GM18508 (cell line): Measurements from ENCODE around the gene TCIRG1.

ENCODE experiments used
- ATAC-seq: cut with Tn5 transposase; IDR thresholded peaks from one replicate; pipeline ENCODE4 v1.9.1; 2021; ENCODE audit warnings: moderate number of reproducible peaks; ENCODE audit not compliant: insufficient read depth, unreplicated experiment

Gene TCIRG1

DNA sequence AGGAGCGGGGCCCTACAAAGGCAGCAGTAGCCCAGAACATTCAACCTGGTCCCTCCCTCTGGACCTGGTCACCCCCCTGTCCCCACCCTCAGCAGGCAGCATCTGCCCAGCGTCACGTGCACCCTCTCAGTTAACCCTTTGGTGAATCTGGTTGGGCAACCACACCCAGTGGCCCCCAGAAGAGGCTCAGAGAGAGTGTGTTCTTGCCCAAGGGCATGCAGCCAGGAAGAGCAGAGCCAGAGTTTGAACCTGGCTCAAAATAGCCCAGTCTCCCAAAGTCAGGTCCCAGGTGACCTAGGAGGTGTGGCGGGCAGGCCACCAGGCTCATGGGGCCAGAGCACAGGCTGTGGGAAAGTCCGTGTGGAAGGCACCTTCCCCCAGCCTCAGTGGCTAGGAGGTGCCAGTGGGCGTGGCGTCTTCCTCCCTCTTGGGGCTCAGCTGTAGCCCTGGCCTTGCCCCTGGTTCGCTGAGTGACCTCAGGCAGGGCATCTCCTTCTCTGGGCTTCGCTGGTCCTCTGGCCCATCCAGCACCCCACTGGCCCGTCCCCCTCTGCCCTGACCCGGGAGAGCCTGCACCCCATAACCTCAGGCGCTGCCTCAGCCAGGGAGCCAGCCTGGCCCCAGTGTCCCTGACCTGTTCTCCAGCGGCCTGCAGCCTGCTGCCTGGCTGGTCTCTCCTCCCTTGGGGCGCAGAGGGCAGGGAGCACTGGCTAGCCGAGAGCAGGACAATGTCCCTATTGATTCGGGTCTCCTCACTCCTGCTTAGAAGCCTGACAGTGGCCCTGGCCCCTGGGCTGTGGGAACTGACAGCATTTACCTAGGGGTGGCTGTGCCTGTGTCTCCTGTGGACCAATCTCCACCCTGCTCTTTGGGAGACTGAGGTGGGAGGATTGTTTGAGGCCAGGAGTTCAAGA lies 21.7 kb upstream of the TCIRG1 start:
- ATAC-seq = no peak

DNA sequence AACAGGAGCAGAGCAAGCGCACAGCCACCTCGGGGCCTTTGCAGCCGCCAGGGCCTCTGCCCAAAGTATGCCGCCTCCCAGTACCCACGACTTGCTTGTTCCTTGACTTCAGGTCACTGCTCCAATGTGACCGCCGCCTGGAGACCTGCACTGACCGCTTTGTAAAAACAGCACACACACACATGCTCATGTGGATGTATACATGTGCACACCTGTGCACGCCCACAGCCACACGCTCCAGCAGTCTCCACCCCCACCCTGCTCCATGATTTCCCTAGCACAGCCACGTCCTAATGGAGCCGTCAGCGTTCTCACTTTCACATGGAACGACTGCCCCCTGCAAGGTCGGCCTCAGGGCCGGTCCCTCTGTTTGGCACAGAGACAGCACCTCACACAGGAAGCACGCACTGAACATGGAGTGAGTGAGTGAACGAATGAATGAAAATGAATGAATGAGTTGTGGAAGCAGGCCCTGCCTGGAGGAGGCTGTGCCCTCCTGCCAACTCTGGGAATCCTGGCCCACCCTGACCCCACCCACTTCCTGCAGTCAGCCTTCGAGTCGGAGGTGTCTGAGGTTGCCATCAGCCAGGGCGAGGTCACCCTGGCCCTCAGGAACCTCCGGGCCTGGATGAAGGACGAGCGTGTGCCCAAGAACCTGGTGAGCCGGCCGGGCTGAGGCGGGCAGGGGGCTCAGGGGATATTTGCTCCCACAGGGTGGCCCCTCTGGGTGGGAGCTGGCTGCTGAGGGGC lies 20.7 kb upstream of the TCIRG1 start:
- no peak for ATAC-seq

DNA sequence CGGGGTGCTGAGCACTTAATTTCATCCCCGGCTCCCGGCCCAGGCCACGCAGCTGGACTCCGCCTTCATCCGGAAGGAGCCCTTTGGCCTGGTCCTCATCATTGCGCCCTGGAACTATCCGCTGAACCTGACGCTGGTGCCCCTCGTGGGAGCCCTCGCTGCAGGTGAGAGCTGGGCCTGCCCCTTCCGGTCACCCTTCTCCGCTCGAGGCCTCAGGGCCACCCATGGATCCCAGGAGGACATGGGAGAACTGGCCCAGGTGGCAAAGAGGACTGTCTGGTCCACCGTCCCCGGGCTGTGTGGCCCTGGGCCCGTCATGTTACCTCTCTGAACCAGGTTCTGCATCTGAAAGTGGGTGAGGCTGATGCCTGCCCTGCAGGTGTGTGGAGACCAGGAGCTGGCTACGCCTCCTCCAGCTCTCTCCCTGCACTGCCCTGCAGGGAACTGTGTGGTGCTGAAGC lies 20.1 kb upstream of the TCIRG1 start:
- ATAC-seq = no peak

GRCh38 chr11:68019486-68019885 lies 19.3 kb upstream of the TCIRG1 start:
- no peak for ATAC-seq

GRCh38 chr11:68020575-68020974 lies 18.2 kb upstream of the TCIRG1 start:
- ATAC-seq = no peak

- ATAC-seq = no peak
Measured at GRCh38 chr11:68021167-68021787, 17.5 kb upstream of the TCIRG1 start.

- no peak for ATAC-seq
Measured at GRCh38 chr11:68022531-68022930, 16.3 kb upstream of the TCIRG1 start.

DNA sequence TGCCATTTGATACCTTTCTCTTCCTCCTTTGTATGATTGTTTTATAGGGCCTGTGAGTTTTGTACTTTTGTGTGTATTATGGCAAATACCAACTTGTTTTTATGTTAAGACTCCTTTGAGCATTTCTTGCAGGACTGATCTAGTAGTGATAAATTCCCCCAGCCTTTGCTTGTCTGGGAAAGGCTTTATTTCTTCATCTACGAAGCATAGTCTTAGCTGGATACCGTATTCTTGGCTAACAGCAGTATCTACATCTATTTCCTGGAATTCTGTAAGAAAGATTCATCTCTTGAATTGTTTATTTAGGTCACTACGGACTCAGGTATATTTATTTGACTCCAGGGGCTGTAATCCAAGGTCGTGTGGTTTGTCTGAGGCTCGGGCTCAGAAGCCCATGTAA lies 14.3 kb upstream of the TCIRG1 start:
- ATAC-seq = no peak

DNA sequence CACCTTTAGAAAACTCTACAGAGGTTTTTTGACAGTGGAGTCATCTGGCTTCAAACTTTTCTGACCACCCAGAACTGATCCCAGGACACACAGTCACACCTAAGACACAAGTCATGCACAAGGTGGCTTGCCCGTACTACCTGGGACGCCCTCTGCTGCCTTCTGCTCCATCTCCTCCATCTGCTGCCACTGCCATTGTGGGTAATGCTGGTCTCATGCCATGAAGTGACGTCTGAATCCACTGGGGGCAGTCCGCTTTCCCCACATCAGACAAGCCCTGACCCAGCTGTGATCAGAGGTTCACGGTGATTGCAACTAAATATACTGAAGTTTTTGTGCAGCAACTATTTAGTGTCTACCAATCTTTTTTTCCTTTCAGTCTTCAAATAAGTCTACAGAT lies 13.8 kb upstream of the TCIRG1 start:
- no peak for ATAC-seq

DNA sequence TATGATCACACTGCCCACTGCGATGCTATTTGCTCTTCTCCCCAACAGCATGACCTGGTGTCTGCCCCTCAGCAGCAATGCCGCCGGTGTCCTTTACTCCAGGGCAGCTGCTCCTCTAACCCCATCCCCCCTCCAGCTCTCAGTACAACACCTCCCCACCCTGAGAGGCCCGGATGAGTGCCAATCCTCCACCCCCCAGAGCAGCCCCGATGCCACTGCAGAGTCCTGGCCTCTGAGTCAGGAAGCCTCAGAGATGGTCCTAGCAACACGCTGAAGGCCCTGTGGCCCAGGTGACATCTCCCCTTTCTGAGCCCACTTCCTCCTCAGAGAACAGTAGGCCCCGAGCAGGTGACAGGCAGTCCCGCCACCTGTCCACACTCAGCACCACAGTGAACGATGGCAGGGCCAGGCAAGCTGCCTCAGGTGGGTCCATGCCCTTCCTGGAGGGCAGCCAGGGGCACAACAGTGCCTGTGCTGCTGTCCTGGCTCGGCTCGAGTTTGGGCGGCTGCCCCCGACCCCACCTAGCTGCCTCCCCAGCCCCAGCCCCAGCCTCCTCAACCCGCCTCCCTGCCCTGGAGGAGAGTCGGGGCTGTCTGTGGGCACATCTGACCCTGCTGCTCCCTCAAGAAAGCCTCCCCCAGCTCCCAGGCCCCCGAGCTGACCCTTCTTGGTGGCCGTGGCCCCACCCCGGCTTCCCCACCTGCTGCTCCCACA lies 12.3 kb upstream of the TCIRG1 start:
- no peak for ATAC-seq

DNA sequence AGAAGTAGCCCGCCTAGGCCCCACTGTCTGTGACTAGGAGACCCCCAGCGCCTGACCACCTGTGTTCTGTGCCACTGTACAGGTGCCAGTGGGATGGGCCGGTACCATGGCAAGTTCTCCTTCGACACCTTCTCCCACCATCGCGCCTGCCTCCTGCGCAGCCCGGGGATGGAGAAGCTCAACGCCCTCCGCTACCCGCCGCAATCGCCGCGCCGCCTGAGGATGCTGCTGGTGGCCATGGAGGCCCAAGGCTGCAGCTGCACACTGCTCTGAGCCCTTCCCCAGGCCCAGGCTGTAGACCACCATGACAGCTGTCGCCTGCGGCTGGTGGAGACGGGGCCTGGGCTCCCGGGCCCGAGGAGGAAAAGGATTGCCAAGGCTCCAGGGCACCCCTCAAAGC lies 11.2 kb upstream of the TCIRG1 start:
- no peak for ATAC-seq

GRCh38 chr11:68028802-68029545 lies 9.9 kb upstream of the TCIRG1 start:
- ATAC-seq = no peak

DNA sequence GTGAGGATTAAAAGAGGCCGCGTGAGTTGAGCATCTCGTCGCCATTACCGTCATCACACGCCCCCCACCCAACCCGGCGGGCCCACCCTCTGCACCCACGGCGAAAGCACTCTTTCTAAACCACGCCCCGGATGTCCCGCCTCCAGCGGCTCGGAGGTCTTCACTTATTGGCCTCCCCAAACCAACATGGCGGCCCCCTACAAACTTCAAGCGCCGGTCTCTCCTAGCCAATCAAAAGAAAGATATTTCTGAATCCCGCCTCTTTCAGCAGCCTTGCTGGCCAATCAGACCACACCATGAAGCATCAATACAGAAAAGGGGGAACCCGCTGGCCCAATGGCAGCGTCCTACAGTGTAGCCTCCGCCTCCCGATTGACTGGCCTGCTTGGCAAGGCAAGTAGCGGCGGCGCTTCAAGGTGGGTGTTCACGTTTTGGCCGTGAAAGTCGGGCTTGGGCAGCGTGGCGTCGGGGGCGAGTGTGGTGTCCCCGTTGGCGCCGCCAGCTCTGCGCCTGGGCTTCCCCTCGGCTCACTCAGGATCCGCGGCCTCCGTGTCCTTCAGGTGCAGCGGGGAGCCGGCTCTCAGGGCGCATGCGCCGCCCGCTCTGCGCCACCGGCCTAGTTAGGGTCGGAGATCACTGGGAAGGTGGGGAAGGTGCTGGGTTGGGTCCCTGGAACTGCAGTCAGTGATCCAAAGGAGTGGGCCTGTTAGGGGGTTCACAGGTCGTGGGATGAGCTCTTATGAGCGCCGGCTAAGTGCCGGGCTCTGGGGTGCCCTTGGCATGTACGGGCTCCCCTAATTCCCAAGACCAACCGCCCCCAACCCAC lies 8.3 kb upstream of the TCIRG1 start, which contains the start of gene NDUFS8:
TSS of gene NDUFS8 (plus strand) at position 364 of the 826 bp plus-strand sequence. CDS start 1,471 bp downstream, outside the sequence.
- ATAC-seq = peak; percentile 77

DNA sequence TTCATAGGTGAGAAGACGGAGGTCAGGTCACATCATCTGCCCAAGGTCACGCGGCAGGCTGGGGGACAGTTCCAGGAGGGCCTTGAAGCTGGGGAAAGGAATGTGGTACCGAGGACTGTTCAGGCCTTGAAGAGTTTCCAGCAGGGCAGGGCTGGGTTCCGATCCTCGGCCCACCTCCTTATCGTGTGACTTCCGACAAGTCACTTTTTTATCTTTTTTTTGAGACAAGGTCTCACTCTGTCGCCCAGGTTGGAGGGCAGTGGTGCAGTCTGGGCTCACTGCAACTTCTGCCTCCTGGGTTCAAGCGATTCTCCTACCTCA lies 7.7 kb upstream of the TCIRG1 start:
- ATAC-seq = no peak

DNA sequence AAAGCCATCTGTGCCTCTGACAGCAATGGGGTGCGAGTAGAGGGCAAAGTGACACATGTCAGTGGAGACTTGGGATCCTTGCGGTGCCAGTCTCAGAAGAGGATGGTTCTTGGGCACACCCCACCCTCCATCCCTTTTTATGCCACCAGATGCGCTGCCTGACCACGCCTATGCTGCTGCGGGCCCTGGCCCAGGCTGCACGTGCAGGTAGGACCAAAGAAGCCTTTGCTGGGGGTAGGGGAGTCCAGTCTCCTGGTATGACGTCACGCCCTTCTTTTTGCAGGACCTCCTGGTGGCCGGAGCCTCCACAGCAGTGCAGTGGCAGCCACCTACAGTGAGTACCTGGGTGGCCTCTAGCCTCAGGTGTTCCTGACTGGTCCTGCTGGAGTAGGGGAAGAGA lies 6.8 kb upstream of the TCIRG1 start:
- no peak for ATAC-seq

DNA sequence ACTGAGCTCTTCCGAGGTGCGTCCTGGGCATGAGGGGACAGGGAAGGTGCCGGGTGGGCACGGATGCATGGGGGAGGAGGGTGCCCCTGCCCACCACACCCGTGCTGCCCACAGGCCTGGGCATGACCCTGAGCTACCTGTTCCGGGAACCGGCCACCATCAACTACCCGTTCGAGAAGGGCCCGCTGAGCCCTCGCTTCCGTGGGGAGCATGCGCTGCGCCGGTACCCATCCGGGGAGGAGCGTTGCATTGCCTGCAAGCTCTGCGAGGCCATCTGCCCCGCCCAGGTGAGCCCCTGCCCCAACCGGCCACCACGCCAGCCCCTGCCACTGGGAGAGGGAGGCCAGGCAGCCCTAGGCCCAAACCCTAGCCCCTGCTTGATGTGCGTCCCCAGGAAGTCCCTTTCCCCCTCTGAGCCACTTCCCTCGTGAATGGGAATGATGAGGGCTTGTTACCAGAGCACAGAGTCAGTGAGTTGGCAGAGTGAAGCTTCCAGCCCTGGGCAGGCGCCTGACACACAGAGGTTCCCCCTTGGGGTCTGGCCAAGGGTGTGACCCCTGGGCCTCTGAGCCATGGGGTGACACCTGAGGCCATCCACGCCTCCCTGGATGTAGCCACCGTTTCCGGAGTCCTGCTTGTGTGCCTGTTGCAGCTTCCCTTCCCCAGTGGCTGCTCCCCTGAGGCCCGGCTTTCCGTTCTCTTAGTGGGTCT lies 5.7 kb upstream of the TCIRG1 start:
- ATAC-seq = no peak

DNA sequence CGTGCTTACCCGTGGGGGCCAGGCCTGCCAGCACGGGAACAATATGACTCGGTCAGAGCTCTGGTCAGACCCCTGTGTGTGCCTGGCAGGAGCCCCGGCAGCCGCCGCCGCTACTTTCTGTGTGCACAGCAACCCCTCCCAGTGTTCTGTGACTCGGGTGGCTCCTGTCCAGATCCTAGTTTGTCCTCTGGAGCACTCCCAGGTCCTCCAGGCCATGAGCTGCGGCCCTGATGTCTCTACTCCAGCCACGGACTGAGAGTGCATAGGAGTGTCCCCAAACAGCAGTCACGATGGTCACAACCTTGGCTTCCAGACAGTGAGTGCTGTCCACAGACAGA lies 5.1 kb upstream of the TCIRG1 start:
- ATAC-seq = no peak

DNA sequence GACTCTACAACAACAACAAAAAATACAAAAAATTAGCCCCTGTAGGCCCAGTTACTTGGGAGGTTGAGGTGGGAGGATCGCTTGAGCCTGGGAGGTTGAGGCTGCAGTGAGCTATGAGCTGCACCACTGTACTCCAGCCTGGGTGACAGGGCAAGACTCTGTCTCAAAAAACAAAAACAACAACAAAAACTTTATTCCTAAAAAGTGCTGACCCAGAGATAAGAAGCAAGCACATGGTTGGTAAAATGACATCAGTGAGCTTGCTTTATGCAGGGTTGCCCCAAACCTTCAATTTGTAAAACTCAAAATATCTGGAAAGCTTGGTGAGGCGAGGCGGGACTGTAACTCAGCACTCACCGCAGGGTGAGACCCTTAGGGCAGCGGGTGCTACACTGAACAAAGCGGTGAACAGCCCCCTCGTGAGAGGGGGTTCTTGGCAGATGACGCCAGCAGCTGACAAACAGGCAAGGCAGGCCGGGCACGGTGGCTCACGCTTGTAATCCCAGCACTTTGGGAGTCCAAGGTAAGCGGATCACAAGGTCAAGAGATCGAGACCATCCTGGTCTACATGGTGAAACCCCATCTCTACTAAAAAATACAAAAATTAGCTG lies 3.5 kb upstream of the TCIRG1 start:
- no peak for ATAC-seq
